ENCODE data around the gene BPIFA1. TPM values are rescaled to one million over a fixed set of nuclear protein-coding genes. Genes with fewer than 3 reads are reported as not detected.

The BPIFA1 gene
- total and polyA plus RNA-seq, 2 experiments from 2014 or later = not detected

DNA sequence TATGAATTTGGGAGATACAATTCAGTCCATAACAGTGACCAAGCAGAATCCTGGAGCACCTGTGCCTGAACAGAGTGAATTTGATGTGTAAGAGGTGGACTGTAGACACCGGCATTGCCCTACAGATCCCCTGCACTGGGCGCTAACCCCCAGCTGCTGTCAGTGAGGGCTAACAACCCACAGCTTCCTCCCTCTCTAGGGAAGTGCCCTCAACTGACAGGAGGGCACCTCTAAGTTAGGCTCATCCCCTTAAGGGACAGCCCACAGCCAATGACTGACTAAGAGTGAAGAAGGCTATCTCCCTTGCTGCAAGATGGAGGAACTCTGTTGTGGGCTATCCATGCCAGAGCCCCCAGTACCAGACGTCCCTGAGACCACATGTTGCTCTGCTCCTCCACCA, 31.9 kb downstream of the BPIFA1 start:
- Mint-ChIP-seq H3K4me3 (no peak overlapping the region), H3K36me3 (ENCODE audit: low read depth) (no peaks in the 10 kb centered on the region), H3K27me3 (ENCODE audit: insufficient read depth, low read depth, poor library complexity) (peaks cover 10% of the 10 kb centered on the region), H3K9me3 (no peaks in the 10 kb centered on the region), H3K27ac (no peak overlapping the region), H3K4me1 (no peaks in the 10 kb centered on the region; the same call in 2 of the 3 replicates)
- ATAC-seq (no peak), DNase-seq (ENCODE audit: low spot score) (no peak)
- H3K9me2 ChIP-seq (ENCODE audit: insufficient read depth) = peaks cover 3% of the 10 kb centered on the region; the same call in 1 of the 2 replicates
- TF ChIP-seq POLR2AphosphoS5 (IDR thresholded peaks at IDR 0.05; ENCODE audit: low read depth) (no peak), CREB1 (CRISPR knock-in tag; IDR thresholded peaks at IDR 0.05; ENCODE audit: low read depth) (no peak), ZNF331 (CRISPR knock-in tag; IDR thresholded peaks at IDR 0.05; ENCODE audit: low read depth) (no peak), EZH2phosphoT487 (IDR thresholded peaks at IDR 0.05; ENCODE audit: unreplicated experiment) (no peak), JUNB (IDR thresholded peaks at IDR 0.05; ENCODE audit: unreplicated experiment) (no peak), STAT1 (IDR thresholded peaks at IDR 0.05; ENCODE audit: unreplicated experiment) (no peak), EZH2 (IDR thresholded peaks at IDR 0.05; ENCODE audit: low read depth, unreplicated experiment) (no peak), NANOG (IDR thresholded peaks at IDR 0.05; ENCODE audit: borderline replicate concordance) (no peak), ZNF114 (CRISPR knock-in tag; IDR thresholded peaks at IDR 0.05) (no peak)
- TF ChIP-seq, protein P1, sequence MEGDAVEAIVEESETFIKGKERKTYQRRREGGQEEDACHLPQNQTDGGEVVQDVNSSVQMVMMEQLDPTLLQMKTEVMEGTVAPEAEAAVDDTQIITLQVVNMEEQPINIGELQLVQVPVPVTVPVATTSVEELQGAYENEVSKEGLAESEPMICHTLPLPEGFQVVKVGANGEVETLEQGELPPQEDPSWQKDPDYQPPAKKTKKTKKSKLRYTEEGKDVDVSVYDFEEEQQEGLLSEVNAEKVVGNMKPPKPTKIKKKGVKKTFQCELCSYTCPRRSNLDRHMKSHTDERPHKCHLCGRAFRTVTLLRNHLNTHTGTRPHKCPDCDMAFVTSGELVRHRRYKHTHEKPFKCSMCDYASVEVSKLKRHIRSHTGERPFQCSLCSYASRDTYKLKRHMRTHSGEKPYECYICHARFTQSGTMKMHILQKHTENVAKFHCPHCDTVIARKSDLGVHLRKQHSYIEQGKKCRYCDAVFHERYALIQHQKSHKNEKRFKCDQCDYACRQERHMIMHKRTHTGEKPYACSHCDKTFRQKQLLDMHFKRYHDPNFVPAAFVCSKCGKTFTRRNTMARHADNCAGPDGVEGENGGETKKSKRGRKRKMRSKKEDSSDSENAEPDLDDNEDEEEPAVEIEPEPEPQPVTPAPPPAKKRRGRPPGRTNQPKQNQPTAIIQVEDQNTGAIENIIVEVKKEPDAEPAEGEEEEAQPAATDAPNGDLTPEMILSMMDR (conservative IDR thresholded peaks at IDR 0.05; ENCODE audit: low read depth in 2 of 2) = no peak
- TF ChIP-seq, protein P2, sequence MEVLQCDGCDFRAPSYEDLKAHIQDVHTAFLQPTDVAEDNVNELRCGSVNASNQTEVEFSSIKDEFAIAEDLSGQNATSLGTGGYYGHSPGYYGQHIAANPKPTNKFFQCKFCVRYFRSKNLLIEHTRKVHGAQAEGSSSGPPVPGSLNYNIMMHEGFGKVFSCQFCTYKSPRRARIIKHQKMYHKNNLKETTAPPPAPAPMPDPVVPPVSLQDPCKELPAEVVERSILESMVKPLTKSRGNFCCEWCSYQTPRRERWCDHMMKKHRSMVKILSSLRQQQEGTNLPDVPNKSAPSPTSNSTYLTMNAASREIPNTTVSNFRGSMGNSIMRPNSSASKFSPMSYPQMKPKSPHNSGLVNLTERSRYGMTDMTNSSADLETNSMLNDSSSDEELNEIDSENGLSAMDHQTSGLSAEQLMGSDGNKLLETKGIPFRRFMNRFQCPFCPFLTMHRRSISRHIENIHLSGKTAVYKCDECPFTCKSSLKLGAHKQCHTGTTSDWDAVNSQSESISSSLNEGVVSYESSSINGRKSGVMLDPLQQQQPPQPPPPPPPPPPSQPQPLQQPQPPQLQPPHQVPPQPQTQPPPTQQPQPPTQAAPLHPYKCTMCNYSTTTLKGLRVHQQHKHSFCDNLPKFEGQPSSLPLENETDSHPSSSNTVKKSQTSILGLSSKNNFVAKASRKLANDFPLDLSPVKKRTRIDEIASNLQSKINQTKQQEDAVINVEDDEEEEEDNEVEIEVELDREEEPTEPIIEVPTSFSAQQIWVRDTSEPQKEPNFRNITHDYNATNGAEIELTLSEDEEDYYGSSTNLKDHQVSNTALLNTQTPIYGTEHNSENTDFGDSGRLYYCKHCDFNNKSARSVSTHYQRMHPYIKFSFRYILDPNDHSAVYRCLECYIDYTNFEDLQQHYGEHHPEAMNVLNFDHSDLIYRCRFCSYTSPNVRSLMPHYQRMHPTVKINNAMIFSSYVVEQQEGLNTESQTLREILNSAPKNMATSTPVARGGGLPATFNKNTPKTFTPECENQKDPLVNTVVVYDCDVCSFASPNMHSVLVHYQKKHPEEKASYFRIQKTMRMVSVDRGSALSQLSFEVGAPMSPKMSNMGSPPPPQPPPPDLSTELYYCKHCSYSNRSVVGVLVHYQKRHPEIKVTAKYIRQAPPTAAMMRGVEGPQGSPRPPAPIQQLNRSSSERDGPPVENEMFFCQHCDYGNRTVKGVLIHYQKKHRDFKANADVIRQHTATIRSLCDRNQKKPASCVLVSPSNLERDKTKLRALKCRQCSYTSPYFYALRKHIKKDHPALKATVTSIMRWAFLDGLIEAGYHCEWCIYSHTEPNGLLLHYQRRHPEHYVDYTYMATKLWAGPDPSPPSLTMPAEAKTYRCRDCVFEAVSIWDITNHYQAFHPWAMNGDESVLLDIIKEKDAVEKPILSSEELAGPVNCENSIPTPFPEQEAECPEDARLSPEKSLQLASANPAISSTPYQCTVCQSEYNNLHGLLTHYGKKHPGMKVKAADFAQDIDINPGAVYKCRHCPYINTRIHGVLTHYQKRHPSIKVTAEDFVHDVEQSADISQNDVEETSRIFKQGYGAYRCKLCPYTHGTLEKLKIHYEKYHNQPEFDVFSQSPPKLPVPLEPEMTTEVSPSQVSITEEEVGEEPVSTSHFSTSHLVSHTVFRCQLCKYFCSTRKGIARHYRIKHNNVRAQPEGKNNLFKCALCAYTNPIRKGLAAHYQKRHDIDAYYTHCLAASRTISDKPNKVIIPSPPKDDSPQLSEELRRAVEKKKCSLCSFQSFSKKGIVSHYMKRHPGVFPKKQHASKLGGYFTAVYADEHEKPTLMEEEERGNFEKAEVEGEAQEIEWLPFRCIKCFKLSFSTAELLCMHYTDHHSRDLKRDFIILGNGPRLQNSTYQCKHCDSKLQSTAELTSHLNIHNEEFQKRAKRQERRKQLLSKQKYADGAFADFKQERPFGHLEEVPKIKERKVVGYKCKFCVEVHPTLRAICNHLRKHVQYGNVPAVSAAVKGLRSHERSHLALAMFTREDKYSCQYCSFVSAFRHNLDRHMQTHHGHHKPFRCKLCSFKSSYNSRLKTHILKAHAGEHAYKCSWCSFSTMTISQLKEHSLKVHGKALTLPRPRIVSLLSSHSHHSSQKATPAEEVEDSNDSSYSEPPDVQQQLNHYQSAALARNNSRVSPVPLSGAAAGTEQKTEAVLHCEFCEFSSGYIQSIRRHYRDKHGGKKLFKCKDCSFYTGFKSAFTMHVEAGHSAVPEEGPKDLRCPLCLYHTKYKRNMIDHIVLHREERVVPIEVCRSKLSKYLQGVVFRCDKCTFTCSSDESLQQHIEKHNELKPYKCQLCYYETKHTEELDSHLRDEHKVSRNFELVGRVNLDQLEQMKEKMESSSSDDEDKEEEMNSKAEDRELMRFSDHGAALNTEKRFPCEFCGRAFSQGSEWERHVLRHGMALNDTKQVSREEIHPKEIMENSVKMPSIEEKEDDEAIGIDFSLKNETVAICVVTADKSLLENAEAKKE (CRISPR knock-in tag; IDR thresholded peaks at IDR 0.05) = no peak
- TF ChIP-seq, protein P3, sequence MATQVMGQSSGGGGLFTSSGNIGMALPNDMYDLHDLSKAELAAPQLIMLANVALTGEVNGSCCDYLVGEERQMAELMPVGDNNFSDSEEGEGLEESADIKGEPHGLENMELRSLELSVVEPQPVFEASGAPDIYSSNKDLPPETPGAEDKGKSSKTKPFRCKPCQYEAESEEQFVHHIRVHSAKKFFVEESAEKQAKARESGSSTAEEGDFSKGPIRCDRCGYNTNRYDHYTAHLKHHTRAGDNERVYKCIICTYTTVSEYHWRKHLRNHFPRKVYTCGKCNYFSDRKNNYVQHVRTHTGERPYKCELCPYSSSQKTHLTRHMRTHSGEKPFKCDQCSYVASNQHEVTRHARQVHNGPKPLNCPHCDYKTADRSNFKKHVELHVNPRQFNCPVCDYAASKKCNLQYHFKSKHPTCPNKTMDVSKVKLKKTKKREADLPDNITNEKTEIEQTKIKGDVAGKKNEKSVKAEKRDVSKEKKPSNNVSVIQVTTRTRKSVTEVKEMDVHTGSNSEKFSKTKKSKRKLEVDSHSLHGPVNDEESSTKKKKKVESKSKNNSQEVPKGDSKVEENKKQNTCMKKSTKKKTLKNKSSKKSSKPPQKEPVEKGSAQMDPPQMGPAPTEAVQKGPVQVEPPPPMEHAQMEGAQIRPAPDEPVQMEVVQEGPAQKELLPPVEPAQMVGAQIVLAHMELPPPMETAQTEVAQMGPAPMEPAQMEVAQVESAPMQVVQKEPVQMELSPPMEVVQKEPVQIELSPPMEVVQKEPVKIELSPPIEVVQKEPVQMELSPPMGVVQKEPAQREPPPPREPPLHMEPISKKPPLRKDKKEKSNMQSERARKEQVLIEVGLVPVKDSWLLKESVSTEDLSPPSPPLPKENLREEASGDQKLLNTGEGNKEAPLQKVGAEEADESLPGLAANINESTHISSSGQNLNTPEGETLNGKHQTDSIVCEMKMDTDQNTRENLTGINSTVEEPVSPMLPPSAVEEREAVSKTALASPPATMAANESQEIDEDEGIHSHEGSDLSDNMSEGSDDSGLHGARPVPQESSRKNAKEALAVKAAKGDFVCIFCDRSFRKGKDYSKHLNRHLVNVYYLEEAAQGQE (IDR thresholded peaks at IDR 0.05; ENCODE audit: unreplicated experiment) = no peak
- TF ChIP-seq, protein P4, sequence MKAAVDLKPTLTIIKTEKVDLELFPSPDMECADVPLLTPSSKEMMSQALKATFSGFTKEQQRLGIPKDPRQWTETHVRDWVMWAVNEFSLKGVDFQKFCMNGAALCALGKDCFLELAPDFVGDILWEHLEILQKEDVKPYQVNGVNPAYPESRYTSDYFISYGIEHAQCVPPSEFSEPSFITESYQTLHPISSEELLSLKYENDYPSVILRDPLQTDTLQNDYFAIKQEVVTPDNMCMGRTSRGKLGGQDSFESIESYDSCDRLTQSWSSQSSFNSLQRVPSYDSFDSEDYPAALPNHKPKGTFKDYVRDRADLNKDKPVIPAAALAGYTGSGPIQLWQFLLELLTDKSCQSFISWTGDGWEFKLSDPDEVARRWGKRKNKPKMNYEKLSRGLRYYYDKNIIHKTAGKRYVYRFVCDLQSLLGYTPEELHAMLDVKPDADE (IDR thresholded peaks at IDR 0.05) = no peak
- H3K36me3 ChIP-seq (ENCODE audit: insufficient read depth) = no peaks in the 10 kb centered on the region
- H3K4me2 ChIP-seq = no peak overlapping the region
- peaks cover 3% of the 10 kb centered on the region; the same call in 1 of the 2 replicates for H4K20me1 ChIP-seq (replicated peaks; ENCODE audit: insufficient read depth)
- no peak overlapping the region for H3K27ac ChIP-seq (ENCODE audit: low read depth)
- no peaks in the 10 kb centered on the region for H3K27me3 ChIP-seq (ENCODE audit: insufficient read depth)
- no peak overlapping the region for H3K4me3 ChIP-seq
- no peaks in the 10 kb centered on the region for H3K79me2 ChIP-seq (replicated peaks; ENCODE audit: insufficient read depth)
- H3F3A ChIP-seq (replicated peaks; ENCODE audit: low read depth) = no peaks in the 10 kb centered on the region
- H2AFZ ChIP-seq = no peak overlapping the region
- H3K4me1 ChIP-seq (ENCODE audit: insufficient read depth) = no peaks in the 10 kb centered on the region

Measured in GM23338 (cell line).